Heart left ventricle (tissue), 16 donors: Measurements from ENCODE around the gene FOXO6. TPM values are rescaled to one million over a fixed set of nuclear protein-coding genes. Genes with fewer than 3 reads are reported as not detected.

Experiments
- ATAC-seq, 4 donors: fragments of 200-7000 bp; cut with Tn5 transposase; one replicate each; pipeline ENCODE4 v1.9.1; 2020 to 2022; ENCODE audit warnings: moderate library complexity in 4 of 4, mild to moderate bottlenecking in 3 of 4, moderate number of reproducible peaks in 1 of 4
- DNase-seq, 5 donors: peaks; one replicate each; pipeline ENCODE4 v3.0.0-alpha.2; 2020
- H3K27ac ChIP-seq, 12 donors: fragments of 200-600 bp; sonication (generic) in 4 of 12; one replicate each; pipeline versions ENCODE4 v1.5.0 to v1.8.0; 2016 to 2022; ENCODE audit warnings: mild to moderate bottlenecking in 2 of 12
- H3K27me3 ChIP-seq, 9 donors: fragments of 200-600 bp; sonication (generic) in 2 of 9; one replicate each; pipeline versions ENCODE4 v1.5.1 to v1.8.0; 2016 to 2022; ENCODE audit warnings: mild to moderate bottlenecking in 3 of 9
- H3K36me3 ChIP-seq, 9 donors: fragments of 200-600 bp; sonication (generic) in 2 of 9; one replicate each; pipeline versions ENCODE4 v1.5.0 to v1.8.0; 2018 to 2022; ENCODE audit warnings: mild to moderate bottlenecking in 2 of 9
- H3K4me1 ChIP-seq, 12 donors: fragments of 200-600 bp; sonication (generic) in 4 of 12; one replicate each; pipeline versions ENCODE4 v1.5.0 to v1.8.0; 2016 to 2022; ENCODE audit warnings: mild to moderate bottlenecking in 3 of 12
- H3K4me3 ChIP-seq, 12 donors: fragments of 200-600 bp; sonication (generic) in 4 of 12; one replicate each; pipeline versions ENCODE4 v1.5.0 to v1.8.0; 2017 to 2022; ENCODE audit warnings: mild to moderate bottlenecking in 9 of 12, moderate library complexity in 4 of 12
- H3K9me3 ChIP-seq, 12 donors: fragments of 200-600 bp; sonication (generic) in 4 of 12; one replicate each; pipeline versions ENCODE4 v1.5.0 to v1.8.0; 2016 to 2022; ENCODE audit warnings: mild to moderate bottlenecking in 1 of 12
- CTCF ChIP-seq, 12 donors: fragments of 200-600 bp; sonication (generic) in 4 of 12; IDR thresholded peaks; one replicate each; pipeline versions ENCODE4 v1.5.0 to v1.8.0; 2018 to 2022; ENCODE audit warnings: antibody characterized with exemption in 12 of 12, mild to moderate bottlenecking in 5 of 12
- POLR2A ChIP-seq, 2 donors: fragments of 450-650 bp; IDR thresholded peaks; one replicate each; pipeline ENCODE4 v1.6.1; 2017; ENCODE audit warnings: antibody characterized with exemption in 2 of 2, mild to moderate bottlenecking in 2 of 2, moderate library complexity in 2 of 2
- WGBS, 4 donors: extraction: QIAGEN DNeasy Blood & Tissue Kit in 2 of 4; methylation state at CpG; one replicate each; pipeline versions ENCODE4 v1.1.5 to v1.1.7; 2013 to 2018; 5-methylcytosine and 5-hydroxymethylcytosine counted together
- intact Hi-C, 10 donors: fragments of 100-400 bp; cut with DNase I; formaldehyde crosslinking; loops; one replicate each; pipeline versions ENCODE4 v1.11.1 to v1.14.2; 2022
- polyA plus RNA-seq, 2 donors: library from polyadenylated mRNA; stranded (reverse); fragments of 200-250 nt; gene quantifications; one replicate each; pipeline ENCODE4 v1.2.3, GENCODE V29; 2013
- total RNA-seq, 9 donors: library from RNA; depleted of rRNA in 2 of 9; stranded (reverse); fragments of >200 nt in 2 of 9; fragmentation: NEBNext Ultra II Directional in 3 of 9; extraction: Animal tissue kit (Norgen Biotek cat#: 25700) in 3 of 9; gene quantifications; one replicate each; pipeline versions ENCODE4 v1.1.0 to v1.2.4, GENCODE V29; 2016 to 2023
- donor health status: ischemic (EF 13 %, LVEDD 7.1; RV severe dilation, severe dysfunction).
- donor health status: healthy with polysubstance abuse.
- donor health status: DM: no; HTN: yes; CAD: no.
- donor health status: DM: no; HTN: no; CAD: no.
- donor health status: ischemic (EF 25% LVEDD 6.9; RV normal size, moderate dysfunction).
- donor health status: ischemic (EF 25% LVEDD 5.7; RV mildly dilated, moderate dysfunction).
- donor health status: healthy.
- donor health status: DM: yes; HTN: yes; CAD: no.
- donor health status: ischemic (EF 35%, LVEDD 5.7; RV mildly dilated, moderate dysfunction).
- donor health status: nonischemic (EF 11% LVEDD 7.7; RV severe dilation, severe dysfunction).
- donor health status: DM: yes; HTN: yes; CAD: no.
- donor health status: PGD.
- donor health status: ischemic (EF 29% LVEDD 5.4; RV normal size, mild dysfunction).
- donor health status: nonischemic (EF 23%, LVEDD 6.1; RV moderate dilation, normal function).

FOXO6 gene
- total and polyA plus RNA-seq, 11 donors = 0.69 to 4.8 (median 1.4) TPM

GRCh38 chr1:41416081-41416480 lies 54.8 kb downstream of the FOXO6 start:
- Histone ChIP-seq H3K4me3 (no peak overlapping the region), H3K27me3 (peaks cover 0 to 3% (median 0%) of the 10 kb centered on the region in 9 donors), H3K27ac (no peak overlapping the region), H3K4me1 (peaks cover 0 to 27% (median 15%) of the 10 kb centered on the region in 12 donors), H3K36me3 (no peaks in the 10 kb centered on the region), H3K9me3 (no peaks in the 10 kb centered on the region)
- ATAC-seq (no peak), DNase-seq (peak in 2 of 5 donors; percentile 26 to 53)
- TF ChIP-seq CTCF (IDR thresholded peaks at IDR 0.05) (no peak), POLR2A (IDR thresholded peaks at IDR 0.05) (no peak)
- 91 to 100% (median 95%) methylated on average over 3 to 5 of the region's 5 CpGs for WGBS, 4 donors
- intact Hi-C loops = loop anchor here (2.0 to 10.0 kb wide), 11 partner anchors 51 to 149 kb away; partner anchors contain the start of gene FOXO6 (in 6 of the 10)

GRCh38 chr1:41416552-41417334 lies 55.5 kb downstream of the FOXO6 start:
- ATAC-seq = peak; percentile 35 to 65 (median 58)
- TF ChIP-seq POLR2A (IDR thresholded peaks at IDR 0.05) = no peak
- TF ChIP-seq CTCF (IDR thresholded peaks at IDR 0.05) = peak; percentile 84 to 95 (median 92)
- H3K4me1 ChIP-seq = peaks cover 0 to 27% (median 15%) of the 10 kb centered on the region in 12 donors
- intact Hi-C loops = loop anchor here (1.0 to 10.0 kb wide), 13 partner anchors 52 to 149 kb away; partner anchors contain the start of gene FOXO6 (in 6 of the 10)
- no peak overlapping the region for H3K27ac ChIP-seq
- peak; percentile 50 to 82 (median 62) for DNase-seq
- no peaks in the 10 kb centered on the region for H3K9me3 ChIP-seq
- WGBS, 4 donors = 44 to 52% (median 48%) methylated on average over 18 of the region's 18 CpGs
- no peaks in the 10 kb centered on the region for H3K36me3 ChIP-seq
- no peak overlapping the region for H3K4me3 ChIP-seq
- H3K27me3 ChIP-seq = no peaks in the 10 kb centered on the region

GRCh38 chr1:41417335-41417682 lies 56.1 kb downstream of the FOXO6 start:
- 18 to 46% (median 28%) methylated on average over 1 of the region's 1 CpG for WGBS, 4 donors
- H3K36me3 ChIP-seq = no peaks in the 10 kb centered on the region
- H3K4me3 ChIP-seq = no peak overlapping the region
- TF ChIP-seq POLR2A (IDR thresholded peaks at IDR 0.05) (no peak), CTCF (IDR thresholded peaks at IDR 0.05) (peak in 1 of 12 donors; percentile 28)
- no peaks in the 10 kb centered on the region for H3K27me3 ChIP-seq
- H3K27ac ChIP-seq = no peak overlapping the region
- H3K4me1 ChIP-seq = peaks cover 0 to 27% (median 15%) of the 10 kb centered on the region in 12 donors
- no peak for ATAC-seq
- no peak for DNase-seq
- no peaks in the 10 kb centered on the region for H3K9me3 ChIP-seq
- intact Hi-C loops = loop anchor here (1.0 to 10.0 kb wide), 13 partner anchors 53 to 150 kb away; partner anchors contain the start of gene FOXO6 (in 6 of the 10)

- Histone ChIP-seq H3K27me3 (no peaks in the 10 kb centered on the region), H3K4me1 (peaks cover 0 to 27% (median 15%) of the 10 kb centered on the region in 12 donors), H3K9me3 (no peaks in the 10 kb centered on the region), H3K27ac (peak overlapping the region in 1 of 12 donors; percentile 84), H3K36me3 (no peaks in the 10 kb centered on the region), H3K4me3 (no peak overlapping the region)
- DNase-seq (peak in 1 of 5 donors; percentile 16), ATAC-seq (no peak)
- WGBS, 4 donors = 62 to 73% (median 67%) methylated on average over 6 of the region's 6 CpGs
- TF ChIP-seq POLR2A (IDR thresholded peaks at IDR 0.05) (no peak), CTCF (IDR thresholded peaks at IDR 0.05) (no peak)
- intact Hi-C loops = loop anchor here (1.0 to 10.0 kb wide), 13 partner anchors 53 to 150 kb away; partner anchors contain the start of gene FOXO6 (in 6 of the 10)
Observed at GRCh38 chr1:41417746-41418145, 56.5 kb downstream of the FOXO6 start.
